ENCODE data around the gene GCC2. TPM values are rescaled to one million over a fixed set of nuclear protein-coding genes. Genes with fewer than 3 reads are reported as not detected.
A peak's percentile ranks its signal among the peaks of the same experiment; 100 is the strongest.

Gene GCC2
- total and polyA plus RNA-seq, 2 of the 13 experiments (the other 11 are each of a cell fraction or from before 2014, with no cell fraction given), result 17.6 to 22.5 TPM

GRCh38 chr2:108448678-108449409 lies at the start of gene GCC2 (continued):
- TF ChIP-seq PCBP2 (optimal IDR thresholded peaks at IDR 0.05; ENCODE audit: low read depth, low read length, poor library complexity, severe bottlenecking) (no peak), ZNF777 (CRISPR knock-in tag; IDR thresholded peaks at IDR 0.05) (no peak; the same call in 1 of the 2 replicates), HOXA9 (CRISPR knock-in tag; IDR thresholded peaks at IDR 0.05; ENCODE audit: borderline replicate concordance) (peak; percentile 59; the same call in 1 of the 2 replicates), PBX2 (CRISPR knock-in tag; IDR thresholded peaks at IDR 0.05) (no peak), ZSCAN29 (CRISPR knock-in tag; conservative IDR thresholded peaks at IDR 0.05) (peak; percentile 95), ADNP (CRISPR knock-in tag; IDR thresholded peaks at IDR 0.05) (no peak), LRRFIP1 (CRISPR knock-in tag; conservative IDR thresholded peaks at IDR 0.05) (no peak), HNRNPUL1 (IDR thresholded peaks at IDR 0.05; ENCODE audit: low read depth, low read length) (no peak), CREBL2 (CRISPR knock-in tag; IDR thresholded peaks at IDR 0.05; ENCODE audit: borderline replicate concordance) (no peak), ZBTB21 (CRISPR knock-in tag; IDR thresholded peaks at IDR 0.05) (peak; percentile 78), ZNF737 (CRISPR knock-in tag; IDR thresholded peaks at IDR 0.05; ENCODE audit: borderline replicate concordance) (peak; percentile 82; the same call in 1 of the 2 replicates), GATAD2A (CRISPR knock-in tag; IDR thresholded peaks at IDR 0.05) (peak; percentile 55), HOXA3 (CRISPR knock-in tag; IDR thresholded peaks at IDR 0.05) (peak; percentile 97), RBFOX2 (IDR thresholded peaks at IDR 0.05; ENCODE audit: low read depth, low read length) (peak; percentile 98), TERF1 (CRISPR knock-in tag; IDR thresholded peaks at IDR 0.05) (no peak), ZC3H13 (CRISPR knock-in tag; IDR thresholded peaks at IDR 0.05) (peak; percentile 95), YEATS4 (CRISPR knock-in tag; IDR thresholded peaks at IDR 0.05; ENCODE audit: borderline replicate concordance) (peak; percentile 85), ATAD3A (CRISPR knock-in tag; IDR thresholded peaks at IDR 0.05) (no peak), SP2 (CRISPR knock-in tag; IDR thresholded peaks at IDR 0.05) (peak; percentile 75), SALL1 (CRISPR knock-in tag; IDR thresholded peaks at IDR 0.05) (peak; percentile 92), SP1 (IDR thresholded peaks at IDR 0.05) (no peak), SP1 (CRISPR knock-in tag; IDR thresholded peaks at IDR 0.05) (peak; percentile 90), ZNF225 (CRISPR knock-in tag; IDR thresholded peaks at IDR 0.05) (no peak; the same call in 1 of the 2 replicates), ERF (CRISPR knock-in tag; IDR thresholded peaks at IDR 0.05) (peak; percentile 94), ZNF792 (CRISPR knock-in tag; IDR thresholded peaks at IDR 0.05) (peak; percentile 78), ZFP90 (CRISPR knock-in tag; IDR thresholded peaks at IDR 0.05; ENCODE audit: borderline replicate concordance) (peak; percentile 86), ZNF12 (CRISPR knock-in tag; IDR thresholded peaks at IDR 0.05) (0 out of 2 replicates have a peak, but pooled peaks have one; percentile 7), ZSCAN21 (CRISPR knock-in tag; IDR thresholded peaks at IDR 0.05; ENCODE audit: borderline replicate concordance) (peak; percentile 87), ZNF547 (CRISPR knock-in tag; IDR thresholded peaks at IDR 0.05) (peak; percentile 85)
